ENCODE data around the gene PLSCR5. TPM values are rescaled to one million over a fixed set of nuclear protein-coding genes. Genes with fewer than 3 reads are reported as not detected.

PLSCR5 gene
- total RNA-seq: not detected

GRCh38 chr3:146605106-146605505 is at the start of gene PLSCR5:
Gene PLSCR5 (minus strand): TSS chr3:146605346. CDS start chr3:146605212, 134 bp downstream.
- H3K4me1 Mint-ChIP-seq: no peaks in the 10 kb centered on the region
- H3K27me3 Mint-ChIP-seq: peaks cover 6% of the 10 kb centered on the region
- no peak for DNase-seq
- no peaks in the 10 kb centered on the region for H3K9me3 Mint-ChIP-seq (ENCODE audit: low read depth)
- no peak within 1 kb of the TSS for H3K4me3 Mint-ChIP-seq
- H3K36me3 Mint-ChIP-seq (ENCODE audit: low read depth): no peaks in the 10 kb centered on the region
- POLR2A ChIA-PET: no interaction called here
- CTCF ChIA-PET: interaction anchor here (1.6 kb wide), 1 partner anchor 13 kb away, joined by 4 read pairs; no protein-coding TSS in a partner anchor
- intact Hi-C loops (cut with DNase I, micrococcal nuclease): no loop called here
- no peak for ATAC-seq
- H3K27ac Mint-ChIP-seq: no peak within 1 kb of the TSS

GRCh38 chr3:146653978-146654377 is 48.8 kb upstream of the PLSCR5 start:
- peaks cover 2% of the 10 kb centered on the region for H3K27me3 Mint-ChIP-seq

GRCh38 chr3:146650691-146651442 is 45.7 kb upstream of the PLSCR5 start:
- Mint-ChIP-seq H3K4me3 (no peak overlapping the region), H3K9me3 (ENCODE audit: low read depth) (no peaks in the 10 kb centered on the region), H3K4me1 (no peaks in the 10 kb centered on the region), H3K27ac (no peak overlapping the region), H3K36me3 (ENCODE audit: low read depth) (no peaks in the 10 kb centered on the region), H3K27me3 (peaks cover 2% of the 10 kb centered on the region)
- POLR2A ChIA-PET: no interaction called here
- CTCF ChIA-PET: interaction anchor here (1.2 to 1.4 kb wide), 2 partner anchors 10 to 12 kb away, joined by 4 to 9 read pairs; no protein-coding TSS in a partner anchor
- intact Hi-C loops (cut with DNase I, micrococcal nuclease): no loop called here
- ATAC-seq (no peak), DNase-seq (no peak)

More at GRCh38 chr3:146653978-146654377, 48.8 kb upstream of the PLSCR5 start:
- CTCF ChIA-PET: no interaction called here
- no peak overlapping the region for H3K27ac Mint-ChIP-seq
- DNase-seq (no peak), ATAC-seq (no peak)
- no peaks in the 10 kb centered on the region for H3K36me3 Mint-ChIP-seq (ENCODE audit: low read depth)
- intact Hi-C loops (cut with DNase I, micrococcal nuclease): no loop called here
- no peaks in the 10 kb centered on the region for H3K4me1 Mint-ChIP-seq
- POLR2A ChIA-PET: no interaction called here
- H3K4me3 Mint-ChIP-seq: no peak overlapping the region
- peaks cover under 1% of the 10 kb centered on the region for H3K9me3 Mint-ChIP-seq (ENCODE audit: low read depth)

- no peak overlapping the region for H3K4me3 Mint-ChIP-seq
- ChIA-PET POLR2A (no interaction called here), CTCF (interaction anchor here (1.1 to 1.6 kb wide), 2 partner anchors 10 to 56 kb away, joined by 3 read pairs; no protein-coding TSS in a partner anchor)
- ATAC-seq (no peak), DNase-seq (no peak)
- intact Hi-C loops (cut with DNase I, micrococcal nuclease): loop anchor here in 1 of 2 experiments (10.0 kb wide), 1 partner anchor 1429 kb away; no protein-coding TSS in a partner anchor
- H3K4me1 Mint-ChIP-seq: no peaks in the 10 kb centered on the region
- H3K36me3 Mint-ChIP-seq (ENCODE audit: low read depth): no peaks in the 10 kb centered on the region
- no peak overlapping the region for H3K27ac Mint-ChIP-seq
- H3K9me3 Mint-ChIP-seq (ENCODE audit: low read depth): no peaks in the 10 kb centered on the region
- peaks cover 5% of the 10 kb centered on the region for H3K27me3 Mint-ChIP-seq
These were observed 41.1 kb upstream of the PLSCR5 start for GRCh38 chr3:146646261-146646660.

GRCh38 chr3:146640955-146641867 is 36.1 kb upstream of the PLSCR5 start:
- intact Hi-C loops (cut with DNase I, micrococcal nuclease): loop anchor here (1.0 to 10.0 kb wide), 8 partner anchors 50 to 1434 kb away; no protein-coding TSS in a partner anchor
- ChIA-PET POLR2A (no interaction called here), CTCF (interaction anchor here (0.6 to 1.6 kb wide), 9 partner anchors 10 to 785 kb away, joined by 3 to 9 read pairs (median 3); no protein-coding TSS in a partner anchor)

GRCh38 chr3:146640361-146640760 is 35.2 kb upstream of the PLSCR5 start:
- no peaks in the 10 kb centered on the region for H3K4me1 Mint-ChIP-seq
- H3K36me3 Mint-ChIP-seq (ENCODE audit: low read depth): no peaks in the 10 kb centered on the region
- POLR2A ChIA-PET: no interaction called here
- H3K27me3 Mint-ChIP-seq: peaks cover 11% of the 10 kb centered on the region
- H3K9me3 Mint-ChIP-seq (ENCODE audit: low read depth): no peaks in the 10 kb centered on the region
- H3K27ac Mint-ChIP-seq: no peak overlapping the region
- CTCF ChIA-PET: interaction anchor here (1.6 kb wide), 1 partner anchor 11 kb away, joined by 9 read pairs; no protein-coding TSS in a partner anchor
- DNase-seq: no peak
- ATAC-seq: no peak
- intact Hi-C loops (cut with DNase I, micrococcal nuclease): loop anchor here (2.0 to 10.0 kb wide), 5 partner anchors 50 to 1434 kb away; no protein-coding TSS in a partner anchor
- no peak overlapping the region for H3K4me3 Mint-ChIP-seq

More at GRCh38 chr3:146640955-146641867, 36.1 kb upstream of the PLSCR5 start:
- Mint-ChIP-seq H3K36me3 (ENCODE audit: low read depth) (no peaks in the 10 kb centered on the region), H3K27ac (no peak overlapping the region), H3K27me3 (peaks cover 10% of the 10 kb centered on the region), H3K9me3 (ENCODE audit: low read depth) (no peaks in the 10 kb centered on the region), H3K4me1 (no peaks in the 10 kb centered on the region), H3K4me3 (no peak overlapping the region)
- DNase-seq: peak; percentile 22
- ATAC-seq: peak; percentile 49

- peaks cover 8% of the 10 kb centered on the region for H3K27me3 Mint-ChIP-seq
- no peaks in the 10 kb centered on the region for H3K9me3 Mint-ChIP-seq (ENCODE audit: low read depth)
- intact Hi-C loops (cut with DNase I, micrococcal nuclease): no loop called here
- DNase-seq (no peak), ATAC-seq (no peak)
- ChIA-PET POLR2A (no interaction called here), CTCF (interaction anchor here (0.7 to 1.3 kb wide), 2 partner anchors 12 to 573 kb away, joined by 3 to 4 read pairs; no protein-coding TSS in a partner anchor)
- H3K36me3 Mint-ChIP-seq (ENCODE audit: low read depth): no peaks in the 10 kb centered on the region
- H3K4me1 Mint-ChIP-seq: no peaks in the 10 kb centered on the region
- H3K4me3 Mint-ChIP-seq: no peak overlapping the region
- H3K27ac Mint-ChIP-seq: no peak overlapping the region
These were observed 33.6 kb upstream of the PLSCR5 start for GRCh38 chr3:146638718-146639117.

- intact Hi-C loops (cut with DNase I, micrococcal nuclease): no loop called here
- POLR2A ChIA-PET: no interaction called here
- no peaks in the 10 kb centered on the region for H3K4me1 Mint-ChIP-seq
- DNase-seq (no peak), ATAC-seq (no peak)
- no peak overlapping the region for H3K27ac Mint-ChIP-seq
- H3K4me3 Mint-ChIP-seq: no peak overlapping the region
- H3K27me3 Mint-ChIP-seq: peaks cover 8% of the 10 kb centered on the region
- H3K36me3 Mint-ChIP-seq (ENCODE audit: low read depth): no peaks in the 10 kb centered on the region
- H3K9me3 Mint-ChIP-seq (ENCODE audit: low read depth): no peaks in the 10 kb centered on the region
- CTCF ChIA-PET: interaction anchor here (1.3 kb wide), 1 partner anchor 13 kb away, joined by 4 read pairs; no protein-coding TSS in a partner anchor
These were observed 32.7 kb upstream of the PLSCR5 start for GRCh38 chr3:146637871-146638270.

- POLR2A ChIA-PET: no interaction called here
- CTCF ChIA-PET: interaction anchor here (1.0 kb wide), 1 partner anchor 9 kb away, joined by 3 read pairs; no protein-coding TSS in a partner anchor
- Mint-ChIP-seq H3K27ac (no peak overlapping the region), H3K4me1 (no peaks in the 10 kb centered on the region), H3K9me3 (ENCODE audit: low read depth) (no peaks in the 10 kb centered on the region), H3K4me3 (no peak overlapping the region), H3K36me3 (ENCODE audit: low read depth) (no peaks in the 10 kb centered on the region), H3K27me3 (peaks cover 11% of the 10 kb centered on the region)
- ATAC-seq (no peak), DNase-seq (no peak)
- intact Hi-C loops (cut with DNase I, micrococcal nuclease): no loop called here
These were observed 31.7 kb upstream of the PLSCR5 start for GRCh38 chr3:146636881-146637280.

GRCh38 chr3:146634346-146634745 is 29.2 kb upstream of the PLSCR5 start:
- Mint-ChIP-seq H3K4me3 (no peak overlapping the region), H3K36me3 (ENCODE audit: low read depth) (no peaks in the 10 kb centered on the region), H3K4me1 (no peaks in the 10 kb centered on the region), H3K9me3 (ENCODE audit: low read depth) (no peaks in the 10 kb centered on the region), H3K27ac (no peak overlapping the region), H3K27me3 (peaks cover 11% of the 10 kb centered on the region)
- intact Hi-C loops (cut with DNase I, micrococcal nuclease): no loop called here
- DNase-seq: no peak
- ChIA-PET POLR2A (no interaction called here), CTCF (no interaction called here)
- ATAC-seq: no peak

GRCh38 chr3:146628671-146629070 is 23.5 kb upstream of the PLSCR5 start:
- intact Hi-C loops (cut with DNase I, micrococcal nuclease): no loop called here
- ChIA-PET CTCF (no interaction called here), POLR2A (no interaction called here)
- Mint-ChIP-seq H3K4me3 (no peak overlapping the region), H3K27ac (no peak overlapping the region), H3K4me1 (peaks cover 7% of the 10 kb centered on the region), H3K36me3 (ENCODE audit: low read depth) (no peaks in the 10 kb centered on the region), H3K9me3 (ENCODE audit: low read depth) (no peaks in the 10 kb centered on the region), H3K27me3 (peaks cover 3% of the 10 kb centered on the region)
- DNase-seq (no peak), ATAC-seq (no peak)
